Measurements from ENCODE around the gene XRCC2.

XRCC2 gene

GRCh38 chr7:152608208-152608607, 67.7 kb downstream of the XRCC2 start:
- DNase-seq, result no peak

DNA sequence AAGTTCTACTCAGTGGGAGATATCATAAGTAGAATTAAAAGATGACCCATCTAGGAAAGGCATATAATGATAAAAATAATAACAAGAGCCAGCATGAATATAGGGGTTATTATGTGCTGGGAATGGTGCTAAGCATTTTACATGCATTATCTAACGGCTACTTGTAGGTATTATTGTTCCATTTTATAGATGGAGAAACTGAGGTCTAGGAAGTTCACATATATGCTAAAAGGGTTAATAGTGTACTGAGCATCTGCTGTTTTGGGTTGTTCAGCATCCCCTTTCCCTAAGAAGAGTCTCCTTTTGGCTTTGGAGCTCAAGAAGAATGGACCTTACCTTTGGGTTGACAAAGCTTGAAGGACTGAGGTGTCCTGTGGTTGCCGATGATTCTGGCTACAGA, 68.9 kb downstream of the XRCC2 start:
- no peak for DNase-seq

DNA sequence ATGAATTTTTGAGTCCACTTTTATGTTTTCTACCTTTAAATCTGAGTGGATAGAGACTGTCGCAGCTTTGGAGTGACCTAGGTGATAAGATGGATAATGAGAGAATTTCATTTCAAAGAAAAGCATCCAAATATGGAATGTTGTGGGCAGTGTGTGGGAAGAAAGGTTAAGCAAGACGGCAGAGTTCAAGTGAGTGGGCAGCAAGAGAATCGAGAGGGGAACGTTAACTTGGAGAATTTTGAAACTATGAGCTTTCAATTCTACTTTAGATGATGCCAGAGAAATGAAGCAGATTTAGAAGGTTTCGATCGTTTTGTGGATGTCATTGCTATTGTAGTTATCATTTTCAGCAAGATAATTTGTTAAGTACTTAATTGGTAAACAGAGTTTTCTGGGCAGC, 73.0 kb downstream of the XRCC2 start:
- DNase-seq, result no peak

DNA sequence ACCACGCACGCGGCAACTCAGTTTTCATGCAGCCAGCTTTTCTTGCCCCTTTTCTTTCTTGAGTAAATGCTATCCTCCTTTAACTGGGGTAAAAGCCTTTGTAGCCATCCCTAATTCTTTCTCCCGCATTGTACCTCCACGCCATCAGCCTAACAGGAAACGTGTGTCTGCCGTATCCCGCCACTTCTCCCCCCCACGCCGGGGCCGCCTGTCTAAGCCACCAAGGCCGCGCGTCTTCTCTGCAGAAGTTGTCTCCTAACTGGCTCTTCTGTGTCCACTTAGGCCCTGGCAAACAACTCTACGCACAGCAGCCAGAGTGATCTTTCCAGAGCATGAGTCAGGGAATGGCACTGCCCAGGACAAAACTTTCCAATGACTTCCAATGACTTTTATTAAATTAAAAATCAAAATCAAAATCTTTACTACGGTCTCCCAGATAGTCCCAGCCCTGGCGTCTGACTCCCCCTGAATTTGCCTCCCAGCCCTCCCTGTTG, 74.6 kb downstream of the XRCC2 start:
- DNase-seq, result no peak

- no peak for DNase-seq
Measured at GRCh38 chr7:152600266-152600665, 75.7 kb downstream of the XRCC2 start.

DNA sequence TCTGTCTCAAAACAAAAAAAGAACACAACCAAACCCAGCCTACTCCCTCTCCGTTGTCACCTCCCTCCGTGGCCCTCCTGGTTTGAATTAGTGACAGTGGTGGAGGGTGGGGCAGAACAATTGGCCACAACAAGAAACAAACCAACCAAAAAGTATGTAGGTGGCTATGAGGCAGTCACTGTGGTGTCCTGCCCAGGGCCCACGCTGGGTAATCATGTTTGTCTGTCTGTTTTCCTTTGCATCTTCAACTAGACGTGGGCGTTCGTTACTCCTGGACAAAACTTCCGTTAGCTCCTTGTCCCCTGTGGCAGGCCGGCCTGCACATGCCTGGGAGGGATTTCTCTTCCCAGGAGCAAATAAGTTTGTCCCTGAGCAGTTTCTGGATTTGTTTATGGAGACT, 78.4 kb downstream of the XRCC2 start:
- no peak for DNase-seq

DNA sequence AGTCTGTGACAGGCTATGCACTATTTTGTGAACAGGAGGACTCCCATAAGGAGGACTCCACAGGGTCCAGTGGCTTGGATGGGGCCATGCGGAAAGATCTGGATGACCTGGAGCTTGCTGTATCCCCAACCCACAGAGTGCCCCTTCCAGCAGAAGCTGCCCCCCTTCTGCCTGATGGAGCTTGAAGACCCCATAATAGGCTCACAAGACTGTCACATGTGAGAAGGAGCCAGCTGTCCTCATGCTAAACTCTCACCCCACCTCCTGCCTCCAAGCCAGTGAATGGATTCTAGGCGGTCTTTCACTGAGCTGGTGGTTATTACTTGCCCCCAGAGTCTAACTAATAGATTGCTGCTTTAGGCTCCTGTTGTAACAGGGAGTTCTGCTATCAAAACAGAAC, 79.1 kb downstream of the XRCC2 start:
- DNase-seq, result no peak
